GM18505 (cell line): Measurements from ENCODE around the gene MACROD2.
"Not testable (repeated sequence)": the region's sequence is repeated elsewhere in the genome, so short reads cannot be mapped to it uniquely, and the experiment has no call there.

Source experiments
- ATAC-seq: cut with Tn5 transposase; IDR thresholded peaks from one replicate; pipeline ENCODE4 v1.9.1; 2021; ENCODE audit not compliant: unreplicated experiment
- POLR2A ChIP-seq: IDR thresholded peaks from 4 replicates; pipeline ENCODE4 v1.6.1; 2011; ENCODE audit warnings: borderline replicate concordance; ENCODE audit not compliant: insufficient read depth, insufficient read length; ENCODE audit errors: extremely low read depth

The MACROD2 gene

GRCh38 chr20:15802020-15802419 lies 1806.7 kb downstream of the MACROD2 start:
- TF ChIP-seq POLR2A: no peak
- no peak for ATAC-seq

GRCh38 chr20:15805154-15805553 lies 1809.8 kb downstream of the MACROD2 start:
- ATAC-seq: no peak
- TF ChIP-seq POLR2A: no peak

- no peak for TF ChIP-seq POLR2A
- no peak for ATAC-seq
Measured at GRCh38 chr20:15806105-15806504, 1810.8 kb downstream of the MACROD2 start.

DNA sequence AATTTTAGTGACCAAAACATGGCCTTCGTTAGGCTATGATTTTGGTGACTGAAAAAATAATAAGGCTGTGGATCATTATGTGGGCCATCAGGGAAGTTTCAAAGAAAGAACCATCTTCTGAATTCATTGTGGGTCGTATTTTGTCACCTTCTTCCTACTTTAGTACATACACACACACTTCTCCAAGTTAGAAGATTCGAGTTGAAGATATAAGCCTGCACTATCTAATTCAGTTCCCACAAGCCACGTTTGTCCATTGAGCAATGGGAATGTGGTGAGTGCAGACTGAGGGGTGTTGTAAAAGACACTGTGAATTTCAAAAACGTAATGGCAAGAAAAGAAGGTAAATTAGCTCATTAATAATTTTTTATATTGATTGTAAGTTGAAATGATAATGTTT lies 1812.0 kb downstream of the MACROD2 start:
- ATAC-seq: no peak
- no peak for TF ChIP-seq POLR2A

DNA sequence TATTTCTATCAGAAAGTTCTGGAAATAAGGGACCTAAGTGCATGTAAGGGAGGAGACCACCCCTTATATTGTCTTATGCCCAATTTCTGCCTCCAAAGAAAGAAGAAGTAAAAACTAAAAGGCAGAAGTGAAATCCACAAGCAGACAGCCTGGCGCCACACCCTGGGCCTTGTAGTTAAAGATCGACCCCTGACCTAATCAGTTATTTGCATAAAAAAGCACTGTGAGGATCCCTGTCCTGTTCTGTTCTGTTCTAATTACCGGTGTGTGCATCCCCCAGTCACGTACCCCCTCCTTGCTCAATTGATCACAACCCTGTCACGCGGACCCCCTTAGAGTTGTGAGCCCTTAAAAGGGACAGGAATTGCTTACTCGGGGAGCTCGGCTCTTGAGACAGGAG lies 1812.5 kb downstream of the MACROD2 start:
- ATAC-seq: not testable (repeated sequence)

GRCh38 chr20:15811951-15812350 lies 1816.6 kb downstream of the MACROD2 start:
- TF ChIP-seq POLR2A: no peak
- no peak for ATAC-seq

GRCh38 chr20:15812696-15813095 lies 1817.4 kb downstream of the MACROD2 start:
- ATAC-seq: no peak
- no peak for TF ChIP-seq POLR2A

DNA sequence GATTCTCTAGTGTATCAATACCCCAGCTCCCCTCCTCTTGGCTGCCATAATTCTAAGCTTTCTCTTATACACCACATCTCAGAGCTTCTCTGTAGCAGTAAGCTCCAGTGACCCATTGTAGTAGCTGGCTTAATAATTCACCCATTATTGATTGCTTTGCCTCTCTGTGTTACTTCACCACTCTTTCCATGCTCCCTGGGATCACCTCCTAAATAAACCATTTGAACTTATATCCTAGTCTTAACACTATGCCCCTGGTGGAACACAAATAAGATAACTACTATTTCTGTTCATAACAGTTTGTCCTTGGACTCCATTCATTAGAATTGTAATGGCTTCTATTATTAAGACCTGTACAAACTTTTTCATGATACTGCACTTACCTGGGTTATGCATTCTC lies 1819.0 kb downstream of the MACROD2 start:
- TF ChIP-seq POLR2A: no peak
- ATAC-seq: no peak

DNA sequence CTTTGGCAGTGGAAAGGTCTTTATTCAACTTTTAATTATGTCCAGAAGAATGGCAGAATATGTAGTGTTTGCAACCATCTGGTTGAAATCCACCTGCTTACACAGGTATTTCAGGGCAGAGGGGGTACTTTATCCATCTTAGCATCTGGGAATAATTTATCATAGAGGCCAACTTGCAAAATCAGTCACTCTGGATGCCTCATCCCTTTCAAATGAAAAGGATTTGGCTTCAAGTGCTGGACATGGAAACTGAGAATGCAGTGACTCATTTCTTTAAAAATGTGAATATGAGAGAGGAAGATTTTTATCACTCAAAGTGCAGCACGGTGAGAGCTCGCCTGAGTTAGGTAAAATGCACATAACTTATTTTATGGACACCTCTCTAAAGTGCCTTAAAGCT lies 1819.6 kb downstream of the MACROD2 start:
- no peak for TF ChIP-seq POLR2A
- ATAC-seq: no peak

DNA sequence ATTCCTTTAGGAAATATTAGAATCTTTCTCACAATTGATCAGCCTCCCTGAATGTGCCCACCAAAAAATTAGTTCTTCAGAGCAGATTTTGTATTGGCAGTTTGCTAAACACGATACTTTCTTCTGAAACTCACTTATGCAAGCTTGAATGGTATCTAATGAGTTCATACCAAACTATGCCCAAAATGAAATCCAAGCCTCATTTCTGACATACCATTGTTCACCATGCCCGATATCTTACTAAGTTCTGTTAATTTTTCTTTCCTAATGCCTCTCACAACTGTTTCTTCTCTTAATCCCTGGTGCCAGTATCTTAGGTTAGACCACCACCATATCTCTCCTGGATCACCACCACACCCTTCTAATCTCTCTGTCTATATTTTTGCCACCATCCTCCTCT lies 1822.0 kb downstream of the MACROD2 start:
- no peak for ATAC-seq
- no peak for TF ChIP-seq POLR2A

GRCh38 chr20:15818651-15819071 lies 1823.3 kb downstream of the MACROD2 start:
- no peak for ATAC-seq
- no peak for TF ChIP-seq POLR2A

DNA sequence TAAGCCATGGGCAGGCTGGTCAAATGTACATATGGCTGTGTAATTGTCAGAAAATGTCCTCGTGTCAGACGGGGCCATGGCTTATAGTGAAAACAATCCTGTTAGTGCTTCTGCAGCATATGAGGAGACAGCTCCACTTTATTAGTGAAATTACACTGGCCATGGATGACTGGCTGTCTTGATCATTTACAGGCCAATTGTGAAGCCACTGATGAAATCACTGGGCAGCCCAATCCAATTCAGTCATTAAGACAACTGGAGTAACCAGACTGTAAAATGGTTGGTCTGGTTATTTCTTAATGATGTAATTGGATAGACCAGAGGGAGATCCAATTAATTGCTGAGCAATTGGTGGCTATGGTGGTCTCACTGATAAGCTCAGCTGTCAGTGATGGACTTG lies 1828.4 kb downstream of the MACROD2 start:
- no peak for TF ChIP-seq POLR2A
- no peak for ATAC-seq

- no peak for ATAC-seq
- TF ChIP-seq POLR2A: no peak
Measured at GRCh38 chr20:15827628-15828027, 1832.3 kb downstream of the MACROD2 start.

DNA sequence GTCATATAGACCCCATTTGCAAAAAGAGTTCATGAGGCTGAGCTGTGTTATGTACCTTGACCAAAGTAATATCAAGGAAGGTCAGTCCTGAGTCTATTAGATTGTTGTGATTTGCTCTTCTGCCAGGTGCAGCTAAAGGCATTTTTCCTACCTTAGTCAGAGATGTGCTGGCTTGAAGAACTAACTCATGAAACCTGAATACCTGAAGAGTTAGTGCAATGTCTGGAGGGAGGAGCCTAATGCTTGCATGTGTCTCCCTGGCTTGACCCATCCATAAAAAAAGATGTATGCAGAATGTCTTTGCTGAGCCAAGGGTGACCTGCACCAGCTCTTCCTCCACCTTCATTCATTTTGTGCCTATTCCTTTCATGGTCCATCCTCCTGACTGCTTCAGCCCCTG lies 1835.9 kb downstream of the MACROD2 start:
- no peak for ATAC-seq
- no peak for TF ChIP-seq POLR2A

- no peak for ATAC-seq
- no peak for TF ChIP-seq POLR2A
Measured at GRCh38 chr20:15832512-15832911, 1837.2 kb downstream of the MACROD2 start.
